Measurements from ENCODE around the gene PLVAP. TPM values are rescaled to one million over a fixed set of nuclear protein-coding genes. Genes with fewer than 3 reads are reported as not detected.
A peak's percentile ranks its signal among the peaks of the same experiment; 100 is the strongest.

The PLVAP gene
- total and polyA plus RNA-seq, 2 donors from 2014 or later = 148 to 195 TPM

DNA sequence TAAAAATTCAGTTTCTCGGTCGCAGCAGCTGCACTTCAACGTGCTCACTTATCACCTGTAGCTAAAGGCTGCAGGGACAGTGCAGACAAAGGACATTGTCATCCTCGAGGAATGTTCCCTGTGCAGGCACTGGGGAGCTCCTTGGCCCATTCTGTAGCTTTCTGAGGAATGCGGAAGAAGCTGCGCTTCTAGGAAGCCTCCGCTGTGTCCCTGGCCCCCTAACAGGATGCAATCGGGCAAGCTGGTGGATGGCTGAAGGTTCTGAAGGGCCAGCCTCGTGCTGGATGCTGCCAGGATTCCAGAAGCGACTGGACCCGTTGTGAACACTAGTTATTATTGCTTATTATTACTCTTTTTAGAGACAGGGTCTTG lies 50.6 kb downstream of the PLVAP start:
- H3K4me1 ChIP-seq (ENCODE audit: control insufficient read depth in 2 of 3, insufficient read depth in 2 of 3, low read depth in 1 of 3, low read length in 3 of 3) = no peaks in the 10 kb centered on the region
- TF ChIP-seq, protein P1, sequence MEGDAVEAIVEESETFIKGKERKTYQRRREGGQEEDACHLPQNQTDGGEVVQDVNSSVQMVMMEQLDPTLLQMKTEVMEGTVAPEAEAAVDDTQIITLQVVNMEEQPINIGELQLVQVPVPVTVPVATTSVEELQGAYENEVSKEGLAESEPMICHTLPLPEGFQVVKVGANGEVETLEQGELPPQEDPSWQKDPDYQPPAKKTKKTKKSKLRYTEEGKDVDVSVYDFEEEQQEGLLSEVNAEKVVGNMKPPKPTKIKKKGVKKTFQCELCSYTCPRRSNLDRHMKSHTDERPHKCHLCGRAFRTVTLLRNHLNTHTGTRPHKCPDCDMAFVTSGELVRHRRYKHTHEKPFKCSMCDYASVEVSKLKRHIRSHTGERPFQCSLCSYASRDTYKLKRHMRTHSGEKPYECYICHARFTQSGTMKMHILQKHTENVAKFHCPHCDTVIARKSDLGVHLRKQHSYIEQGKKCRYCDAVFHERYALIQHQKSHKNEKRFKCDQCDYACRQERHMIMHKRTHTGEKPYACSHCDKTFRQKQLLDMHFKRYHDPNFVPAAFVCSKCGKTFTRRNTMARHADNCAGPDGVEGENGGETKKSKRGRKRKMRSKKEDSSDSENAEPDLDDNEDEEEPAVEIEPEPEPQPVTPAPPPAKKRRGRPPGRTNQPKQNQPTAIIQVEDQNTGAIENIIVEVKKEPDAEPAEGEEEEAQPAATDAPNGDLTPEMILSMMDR (IDR thresholded peaks at IDR 0.05; ENCODE audit: borderline replicate concordance, extremely low read depth, insufficient read depth) = no peak
- H3K9ac ChIP-seq (ENCODE audit: low read length in 3 of 3) = no peak overlapping the region
- intact Hi-C loops (cut with DNase I) = no loop called here
- H3K9me3 ChIP-seq (ENCODE audit: control insufficient read depth in 2 of 3, insufficient read depth in 1 of 3, low read length in 3 of 3) = no peaks in the 10 kb centered on the region
- no peaks in the 10 kb centered on the region for H3K36me3 ChIP-seq (ENCODE audit: control insufficient read depth in 2 of 3, insufficient read depth in 3 of 3, low read length in 3 of 3)
- FAIRE-seq (no peak), DNase-seq (no peak)
- no peak overlapping the region for H3K27ac ChIP-seq (ENCODE audit: low read depth in 2 of 2, low read length in 2 of 2)
- H3K27me3 ChIP-seq (ENCODE audit: control insufficient read depth, insufficient read depth, low read length) = no peaks in the 10 kb centered on the region
- H3K4me3 ChIP-seq (ENCODE audit: low read length in 3 of 3) = no peak overlapping the region

DNA sequence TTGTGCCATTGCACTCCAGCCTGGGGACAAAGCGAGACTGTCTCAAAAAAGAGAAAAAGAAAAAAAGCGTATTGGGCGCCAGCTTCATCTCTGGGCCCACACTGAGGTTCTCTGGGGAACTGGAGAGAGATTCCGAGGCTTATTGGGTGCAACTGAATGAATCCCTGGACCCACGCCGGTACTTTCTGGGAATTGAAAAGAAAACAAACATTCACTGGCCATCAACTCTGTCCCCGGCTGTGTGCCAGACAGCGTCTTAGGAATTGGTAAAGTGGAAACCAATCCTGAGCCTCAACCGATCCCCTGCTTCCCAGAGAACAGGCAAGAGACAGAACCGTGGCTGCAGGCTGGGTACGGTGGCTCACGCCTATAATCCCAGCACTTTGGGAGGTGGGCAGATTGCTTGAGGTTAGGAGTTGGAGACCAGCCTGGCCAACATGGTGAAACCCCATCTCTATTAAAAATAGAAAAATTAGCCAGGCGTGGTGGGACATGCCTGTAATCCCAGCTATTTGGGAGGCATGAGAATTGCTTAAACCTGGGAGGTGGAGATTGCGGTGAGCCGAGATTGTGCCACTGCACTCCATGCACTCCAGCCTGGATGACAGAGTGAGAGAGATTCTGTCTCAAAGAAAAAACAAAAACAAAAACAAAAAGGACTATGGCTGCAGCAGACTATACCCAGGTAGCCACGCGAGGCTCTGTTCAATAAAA lies 51.1 kb downstream of the PLVAP start:
- Histone ChIP-seq H3K27ac (ENCODE audit: low read depth in 2 of 2, low read length in 2 of 2) (no peak overlapping the region), H3K4me3 (ENCODE audit: low read length in 3 of 3) (no peak overlapping the region), H3K9me3 (ENCODE audit: control insufficient read depth in 2 of 3, insufficient read depth in 1 of 3, low read length in 3 of 3) (no peaks in the 10 kb centered on the region), H3K4me1 (ENCODE audit: control insufficient read depth in 2 of 3, insufficient read depth in 2 of 3, low read depth in 1 of 3, low read length in 3 of 3) (no peaks in the 10 kb centered on the region), H3K27me3 (ENCODE audit: control insufficient read depth, insufficient read depth, low read length) (no peaks in the 10 kb centered on the region), H3K9ac (ENCODE audit: low read length in 3 of 3) (no peak overlapping the region), H3K36me3 (ENCODE audit: control insufficient read depth in 2 of 3, insufficient read depth in 3 of 3, low read length in 3 of 3) (no peaks in the 10 kb centered on the region)
- DNase-seq (peak in 1 of 5 donors; percentile 90), FAIRE-seq (no peak)
- TF ChIP-seq, protein P1 (IDR thresholded peaks at IDR 0.05; ENCODE audit: borderline replicate concordance, extremely low read depth, insufficient read depth) = no peak
- intact Hi-C loops (cut with DNase I) = no loop called here

DNA sequence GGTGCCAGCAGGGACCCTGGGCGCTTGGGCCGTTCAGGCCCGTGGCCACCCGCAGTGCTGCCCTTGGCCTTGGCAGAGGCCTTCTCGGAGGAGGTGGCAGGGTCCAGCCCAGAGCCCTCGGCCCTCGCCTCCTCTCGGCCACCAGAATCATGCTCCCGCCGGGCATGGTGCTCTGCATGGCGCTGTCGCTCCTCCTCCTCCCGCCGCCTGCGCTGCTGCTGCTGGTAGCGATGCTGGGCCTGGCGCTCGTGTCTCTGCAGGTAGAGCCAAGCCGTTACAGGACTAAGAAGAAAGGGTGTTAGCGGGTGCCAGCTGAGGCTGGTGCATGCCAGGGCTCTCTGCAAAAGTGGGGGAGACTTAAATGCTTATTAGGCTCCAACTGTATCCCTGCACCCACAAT lies 52.0 kb downstream of the PLVAP start:
- FAIRE-seq (no peak), DNase-seq (no peak)
- Histone ChIP-seq H3K27ac (ENCODE audit: low read depth in 2 of 2, low read length in 2 of 2) (no peak overlapping the region), H3K9me3 (ENCODE audit: control insufficient read depth in 2 of 3, insufficient read depth in 1 of 3, low read length in 3 of 3) (no peaks in the 10 kb centered on the region), H3K4me3 (ENCODE audit: low read length in 3 of 3) (no peak overlapping the region), H3K4me1 (ENCODE audit: control insufficient read depth in 2 of 3, insufficient read depth in 2 of 3, low read depth in 1 of 3, low read length in 3 of 3) (no peaks in the 10 kb centered on the region), H3K27me3 (ENCODE audit: control insufficient read depth, insufficient read depth, low read length) (no peaks in the 10 kb centered on the region), H3K9ac (ENCODE audit: low read length in 3 of 3) (no peak overlapping the region), H3K36me3 (ENCODE audit: control insufficient read depth in 2 of 3, insufficient read depth in 3 of 3, low read length in 3 of 3) (peaks cover 0 to 3% (median 0%) of the 10 kb centered on the region in 3 donors)
- TF ChIP-seq, protein P1 (IDR thresholded peaks at IDR 0.05; ENCODE audit: borderline replicate concordance, extremely low read depth, insufficient read depth) = no peak
- intact Hi-C loops (cut with DNase I) = no loop called here

All from kidney (tissue), 14 donors.